IMR-90 (cell line): ENCODE measurements around the gene ATP1B4. TPM values are rescaled to one million over a fixed set of nuclear protein-coding genes. Genes with fewer than 3 reads are reported as not detected.

ENCODE experiments used
- ATAC-seq: fragments of 200-7000 bp; cut with Tn5 transposase; 2 replicates; pipeline ENCODE4 v1.9.1; 2020; ENCODE audit warnings: low read depth, mild to moderate bottlenecking, moderate library complexity
- BruUV-seq: library from RNA; stranded (reverse); fragments of 400-500 nt; replicated peaks from 2 replicates; lab custom pipeline; 2021; lab: Mats Ljungman, UMichigan
- CTCF ChIA-PET: fragments of 300-600 bp; formaldehyde crosslinking; extraction: SDS; loops from one replicate; lab custom pipeline; 2021; ENCODE audit warnings: antibody characterized with exemption; lab: Yijun Ruan, JAX
- POLR2A ChIA-PET: fragments of 300-600 bp; sonication (Branson Sonifier 250); formaldehyde crosslinking; loops from one replicate; lab custom pipeline; 2022; ENCODE audit warnings: antibody characterized with exemption; ENCODE audit not compliant: unreplicated experiment; lab: Charles Lee
- DNase-seq: peaks from one replicate; pipeline ENCODE4 v3.0.0; 2013
- H2AFZ ChIP-seq: replicated peaks from 2 replicates; pipeline ENCODE3; 2013; ENCODE audit warnings: low read length, mild to moderate bottlenecking; ENCODE audit not compliant: poor library complexity
- H2AK5ac ChIP-seq: 2 replicates; pipeline ENCODE4 v1.6.1; 2013; ENCODE audit warnings: low read depth, low read length, inconsistent platforms
- H2AK9ac ChIP-seq: replicated peaks from 2 replicates; pipeline ENCODE3; 2013; ENCODE audit warnings: mild to moderate bottlenecking, low read depth, low read length, moderate library complexity; ENCODE audit not compliant: poor library complexity
- H2BK120ac ChIP-seq: 2 replicates; pipeline ENCODE4 v1.6.1; 2013; ENCODE audit warnings: low read depth, low read length, inconsistent platforms
- H2BK15ac ChIP-seq: 3 replicates; pipeline ENCODE4 v1.6.1; 2013; ENCODE audit warnings: low read depth, low read length, inconsistent platforms
- H2BK20ac ChIP-seq: 2 replicates; pipeline ENCODE4 v1.6.1; 2013; ENCODE audit warnings: low read depth, mild to moderate bottlenecking, inconsistent platforms, low read length, moderate library complexity
- H2BK5ac ChIP-seq: 2 replicates; pipeline ENCODE4 v1.6.1; 2013; ENCODE audit warnings: mild to moderate bottlenecking, low read depth, low read length, inconsistent platforms; ENCODE audit not compliant: poor library complexity, severe bottlenecking
- H3K14ac ChIP-seq: replicated peaks from 2 replicates; pipeline ENCODE4 v1.6.1; 2013; ENCODE audit warnings: low read depth, low read length, inconsistent platforms
- H3K18ac ChIP-seq: 2 replicates; pipeline ENCODE4 v1.6.1; 2013; ENCODE audit warnings: low read depth, low read length, control low read depth
- H3K23ac ChIP-seq: 2 replicates; pipeline ENCODE4 v1.6.1; 2013; ENCODE audit warnings: low read depth, low read length, inconsistent platforms
- H3K27ac ChIP-seq: 2 replicates; pipeline ENCODE4 v1.5.1; 2013; ENCODE audit warnings: mild to moderate bottlenecking, control low read depth, low read length; ENCODE audit not compliant: insufficient read depth
- H3K27me3 ChIP-seq: 2 replicates; pipeline ENCODE4 v1.6.1; 2013; ENCODE audit warnings: low read length; ENCODE audit not compliant: control insufficient read depth, insufficient read depth
- H3K36me3 ChIP-seq: 2 replicates; pipeline ENCODE4 v1.6.1; 2013; ENCODE audit warnings: low read length, mixed read lengths; ENCODE audit not compliant: control insufficient read depth, insufficient read depth
- H3K4ac ChIP-seq: 2 replicates; pipeline ENCODE4 v1.6.1; 2013; ENCODE audit warnings: low read depth, low read length, inconsistent platforms
- H3K4me1 ChIP-seq: 2 replicates; pipeline ENCODE4 v1.6.1; 2013; ENCODE audit warnings: low read length, mixed read lengths; ENCODE audit not compliant: control insufficient read depth, insufficient read depth
- H3K4me2 ChIP-seq: 2 replicates; pipeline ENCODE4 v1.6.1; 2013; ENCODE audit warnings: low read depth, mild to moderate bottlenecking, control low read depth, low read length, moderate library complexity
- H3K4me3 ChIP-seq: 2 replicates; pipeline ENCODE4 v1.5.1; 2013; ENCODE audit warnings: low read depth, mild to moderate bottlenecking, control low read depth, low read length, moderate library complexity; ENCODE audit not compliant: insufficient read depth
- H3K56ac ChIP-seq: 2 replicates; pipeline ENCODE4 v1.6.1; 2013; ENCODE audit warnings: low read length, inconsistent platforms; ENCODE audit not compliant: insufficient read depth; ENCODE audit errors: extremely low read depth
- H3K79me1 ChIP-seq, 2 experiments: 2 replicates each; pipeline ENCODE4 v1.6.1; 2013; ENCODE audit warnings: low read length in 2 of 2, inconsistent platforms in 1 of 2, low read depth in 1 of 2
- H3K9ac ChIP-seq: 2 replicates; pipeline ENCODE4 v1.6.1; 2013; ENCODE audit warnings: low read depth, low read length, control low read depth
- H3K9me1 ChIP-seq: 2 replicates; pipeline ENCODE4 v1.6.1; 2013; ENCODE audit warnings: low read length, inconsistent platforms; ENCODE audit not compliant: insufficient read depth
- H3K9me3 ChIP-seq: 2 replicates; pipeline ENCODE4 v1.6.1; 2013; ENCODE audit warnings: low read length; ENCODE audit not compliant: control insufficient read depth, insufficient read depth
- H4K20me1 ChIP-seq: 2 replicates; pipeline ENCODE4 v1.6.1; 2013; ENCODE audit warnings: low read length, inconsistent platforms; ENCODE audit not compliant: insufficient read depth
- H4K5ac ChIP-seq: 2 replicates; pipeline ENCODE4 v1.6.1; 2013; ENCODE audit warnings: mild to moderate bottlenecking, low read depth, low read length, control low read depth
- H4K8ac ChIP-seq, 2 experiments: 2 replicates each; pipeline ENCODE4 v1.6.1; 2013; ENCODE audit warnings: low read depth in 2 of 2, low read length in 2 of 2, control low read depth in 1 of 2, inconsistent platforms in 1 of 2
- H4K91ac ChIP-seq: 2 replicates; pipeline ENCODE4 v1.6.1; 2013; ENCODE audit warnings: low read depth, low read length, inconsistent platforms; ENCODE audit not compliant: insufficient read depth
- BHLHE40 ChIP-seq: fragments of 150-350 bp; IDR thresholded peaks from 2 replicates; pipeline ENCODE4 v1.6.1; 2016; ENCODE audit warnings: mild to moderate bottlenecking, low read depth, low read length
- MAFK ChIP-seq: IDR thresholded peaks from 2 replicates; pipeline ENCODE4 v1.6.1; 2012; ENCODE audit warnings: low read depth, low read length, improper control_type of control experiment
- SMC3 ChIP-seq: fragments of 150-350 bp; IDR thresholded peaks from 2 replicates; pipeline ENCODE4 v1.6.1; 2016; ENCODE audit warnings: low read depth, mild to moderate bottlenecking, antibody characterized with exemption, low read length, moderate library complexity
- WGBS, 2 experiments: methylation state at CpG; one replicate each; pipeline versions ENCODE4 v1.1.5 to v1.1.7; 2013; ENCODE audit warnings: missing lambda C conversion rate in 2 of 2; ENCODE audit not compliant: insufficient read length in 1 of 2; ENCODE audit errors: extremely low coverage in 2 of 2; 5-methylcytosine and 5-hydroxymethylcytosine counted together
- dilution Hi-C: fragments of 300-500 bp; cut with HindIII; formaldehyde crosslinking; loops from one replicate; pipeline ENCODE4 v1.14.3; 2018; ENCODE audit warnings: low sequenced_read_pairs; ENCODE audit not compliant: unreplicated experiment
- in situ Hi-C: fragments of 300-500 bp; cut with MboI; formaldehyde crosslinking; loops from 3 replicates; pipeline ENCODE4 v1.14.3; 2019; ENCODE audit warnings: low sequenced_read_pairs, inconsistent platforms, mixed read lengths
- intact Hi-C: fragments of 100-400 bp; cut with micrococcal nuclease; formaldehyde crosslinking; loops from 2 replicates; pipeline ENCODE4 v1.10.0; 2022
- polyA plus RNA-seq, 3 experiments: library from polyadenylated mRNA; depleted of rRNA; stranded (reverse); fragments of >200 nt; gene quantifications; 2 replicates each; pipeline ENCODE4 v1.2.3, GENCODE V29; 2012; ENCODE audit warnings: low replicate concordance in 1 of 3
- total RNA-seq: library from RNA; depleted of rRNA; stranded (reverse); fragments of >200 nt; gene quantifications from 2 replicates; pipeline ENCODE4 v1.2.3, GENCODE V29; 2012
- TF ChIP-seq, protein P1 (sequence below): fragments of 150-350 bp; IDR thresholded peaks from 2 replicates; pipeline ENCODE4 v1.6.1; 2017; ENCODE audit warnings: mild to moderate bottlenecking, antibody characterized with exemption, low read length, low read depth

ATP1B4 gene
- total and polyA plus RNA-seq, 2 of the 4 experiments (the other 2 are of a cell fraction): not detected

DNA sequence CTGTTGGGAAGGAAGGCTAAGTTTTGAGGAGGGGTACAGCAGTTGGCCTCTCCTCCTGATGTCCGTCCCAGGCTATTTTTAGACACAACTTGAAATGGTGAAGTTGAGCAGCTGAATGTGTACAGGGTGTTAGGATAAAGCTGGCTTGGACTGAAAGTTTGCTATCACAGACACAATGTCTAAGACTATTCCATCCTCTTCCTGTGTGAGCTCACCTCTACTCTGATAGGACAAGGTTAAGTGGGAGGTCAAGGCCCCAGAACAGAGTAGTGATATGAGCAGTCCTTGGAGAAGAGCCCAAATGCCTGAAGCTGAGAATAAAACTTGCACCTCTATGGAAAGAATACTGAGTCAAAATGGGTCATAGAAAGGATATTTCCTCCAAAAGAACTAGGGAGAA is 4.1 kb downstream of the ATP1B4 start:
- H3K9ac ChIP-seq: no peak overlapping the region
- H2AK5ac ChIP-seq: no peak overlapping the region
- no peak overlapping the region for H3K18ac ChIP-seq
- no peak overlapping the region for H4K91ac ChIP-seq
- H2BK120ac ChIP-seq: no peak overlapping the region
- in situ Hi-C loops: no loop called here
- H3K9me1 ChIP-seq: no peaks in the 10 kb centered on the region; the same call in 1 of the 2 replicates
- intact Hi-C loops: loop anchor here (5.0 kb wide), 1 partner anchor 101 kb away; the partner anchor contains the start of gene LAMP2
- no peak overlapping the region for H2BK15ac ChIP-seq
- no peak overlapping the region for H3K23ac ChIP-seq
- no peak overlapping the region for H2BK5ac ChIP-seq
- H2AK9ac ChIP-seq: no peak overlapping the region
- H3K4ac ChIP-seq: no peak overlapping the region
- H3K27ac ChIP-seq: no peak overlapping the region
- ChIA-PET CTCF (interaction anchor here (0.8 kb wide), 1 partner anchor 109 kb away, joined by 3 read pairs; no protein-coding TSS in a partner anchor), POLR2A (no interaction called here)
- H3K9me3 ChIP-seq: no peaks in the 10 kb centered on the region
- no peak overlapping the region for H2AFZ ChIP-seq
- H3K4me3 ChIP-seq: no peak overlapping the region
- no peak overlapping the region for H3K14ac ChIP-seq
- no peak overlapping the region for H4K5ac ChIP-seq
- H3K79me1 ChIP-seq: no peaks in the 10 kb centered on the region
- WGBS, 2 experiments: no CpG with 5 or more reads among the region's 1 CpG
- BruUV-seq: no TSS peak
- TF ChIP-seq, protein P1, sequence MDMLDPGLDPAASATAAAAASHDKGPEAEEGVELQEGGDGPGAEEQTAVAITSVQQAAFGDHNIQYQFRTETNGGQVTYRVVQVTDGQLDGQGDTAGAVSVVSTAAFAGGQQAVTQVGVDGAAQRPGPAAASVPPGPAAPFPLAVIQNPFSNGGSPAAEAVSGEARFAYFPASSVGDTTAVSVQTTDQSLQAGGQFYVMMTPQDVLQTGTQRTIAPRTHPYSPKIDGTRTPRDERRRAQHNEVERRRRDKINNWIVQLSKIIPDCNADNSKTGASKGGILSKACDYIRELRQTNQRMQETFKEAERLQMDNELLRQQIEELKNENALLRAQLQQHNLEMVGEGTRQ: no peak
- TF ChIP-seq BHLHE40 (no peak), SMC3 (no peak), MAFK (no peak)
- H3K27me3 ChIP-seq: no peaks in the 10 kb centered on the region; the same call in 1 of the 2 replicates
- no peak overlapping the region for H3K56ac ChIP-seq
- no peaks in the 10 kb centered on the region for H3K4me1 ChIP-seq
- ATAC-seq (no peak), DNase-seq (no peak)
- no peak overlapping the region for H4K8ac ChIP-seq
- H4K20me1 ChIP-seq: no peaks in the 10 kb centered on the region
- H3K36me3 ChIP-seq: no peaks in the 10 kb centered on the region
- dilution Hi-C loops: no loop called here
- no peak overlapping the region for H2BK20ac ChIP-seq
- no peak overlapping the region for H3K4me2 ChIP-seq
